HAP-1 (cell line): Measurements from ENCODE around the gene SUOX.

ENCODE experiments used
- DNase-seq, 2 experiments: peaks; one replicate each; pipeline ENCODE4 v3.0.0-alpha.2; 2016 to 2020; ENCODE audit warnings: low spot score in 2 of 2
- H3K27me3 ChIP-seq: fragments of 250-450 bp; sonication (Bioruptor Pico); 2 replicates; pipeline ENCODE4 v1.5.1; 2020; ENCODE audit warnings: low read depth, mild to moderate bottlenecking, moderate library complexity
- H3K36me3 ChIP-seq: fragments of 250-450 bp; sonication (Bioruptor Pico); replicated peaks from 2 replicates; pipeline ENCODE4 v1.5.1; 2020; ENCODE audit warnings: mild to moderate bottlenecking
- H3K4me1 ChIP-seq: fragments of 250-450 bp; sonication (Bioruptor Pico); 2 replicates; pipeline ENCODE4 v1.5.1; 2020; ENCODE audit warnings: mild to moderate bottlenecking
- H3K4me3 ChIP-seq: fragments of 250-450 bp; sonication (Bioruptor Pico); 2 replicates; pipeline ENCODE4 v1.5.1; 2020; ENCODE audit warnings: mild to moderate bottlenecking, moderate library complexity
- H3K9me3 ChIP-seq: fragments of 250-450 bp; sonication (Bioruptor Pico); 2 replicates; pipeline ENCODE4 v1.5.1; 2020; ENCODE audit warnings: mild to moderate bottlenecking, moderate library complexity
- in situ Hi-C: fragments of 300-500 bp; cut with MboI; formaldehyde crosslinking; loops from 3 replicates; pipeline ENCODE4 v1.14.3; 2020; ENCODE audit warnings: low sequenced_read_pairs, inconsistent platforms, mixed read lengths

SUOX gene

GRCh38 chr12:56017181-56017580 lies 20.1 kb downstream of the SUOX start:
- H3K27me3 ChIP-seq, result no peaks in the 10 kb centered on the region
- H3K4me3 ChIP-seq, result no peak overlapping the region
- H3K36me3 ChIP-seq, result no peaks in the 10 kb centered on the region
- DNase-seq, result no peak
- in situ Hi-C loops, result no loop called here
- H3K9me3 ChIP-seq, result no peaks in the 10 kb centered on the region
- no peaks in the 10 kb centered on the region for H3K4me1 ChIP-seq

DNA sequence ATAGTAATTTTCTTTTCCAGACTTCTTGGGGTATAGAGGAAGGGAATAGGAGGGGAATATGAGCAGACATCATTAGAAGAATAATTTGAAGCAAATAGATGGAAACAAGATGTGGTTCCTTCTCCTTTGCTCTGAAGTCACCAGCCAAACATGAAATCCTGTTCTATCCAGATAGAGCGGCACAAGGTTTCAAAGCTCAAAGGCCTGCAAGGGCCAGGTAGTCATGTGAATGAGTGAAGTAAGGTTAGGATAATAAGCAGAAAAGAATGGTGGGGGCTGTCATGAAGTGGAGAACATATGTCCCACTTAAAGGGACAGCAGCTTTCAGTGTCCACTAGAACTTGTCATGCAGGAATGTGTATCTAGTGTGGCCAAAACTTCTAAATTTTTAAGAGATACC lies 21.3 kb downstream of the SUOX start:
- DNase-seq, result no peak
- H3K27me3 ChIP-seq, result no peaks in the 10 kb centered on the region
- H3K9me3 ChIP-seq, result no peaks in the 10 kb centered on the region
- H3K4me3 ChIP-seq, result no peak overlapping the region
- H3K36me3 ChIP-seq, result no peaks in the 10 kb centered on the region
- in situ Hi-C loops, result no loop called here
- H3K4me1 ChIP-seq, result no peaks in the 10 kb centered on the region

GRCh38 chr12:56020423-56021184 lies 23.5 kb downstream of the SUOX start, which contains the start of gene IKZF4:
Gene IKZF4, plus strand, starts transcription at chr12:56021043. Its CDS starts 451 bp downstream, at chr12:56021494.
- H3K36me3 ChIP-seq, result no peaks in the 10 kb centered on the region
- in situ Hi-C loops, result no loop called here
- no peak within 1 kb of the TSS for H3K4me3 ChIP-seq
- no peak for DNase-seq
- no peaks in the 10 kb centered on the region for H3K4me1 ChIP-seq
- H3K9me3 ChIP-seq, result no peaks in the 10 kb centered on the region
- no peaks in the 10 kb centered on the region for H3K27me3 ChIP-seq

- H3K4me1 ChIP-seq, result no peaks in the 10 kb centered on the region
- DNase-seq, result no peak
- no peak overlapping the region for H3K4me3 ChIP-seq
- H3K27me3 ChIP-seq, result no peaks in the 10 kb centered on the region
- in situ Hi-C loops, result no loop called here
- H3K9me3 ChIP-seq, result no peaks in the 10 kb centered on the region
- no peaks in the 10 kb centered on the region for H3K36me3 ChIP-seq
Observed at GRCh38 chr12:56021889-56022497, 24.9 kb downstream of the SUOX start.

GRCh38 chr12:56028511-56029165 lies 31.6 kb downstream of the SUOX start:
- H3K4me3 ChIP-seq, result no peak overlapping the region
- in situ Hi-C loops, result no loop called here
- H3K27me3 ChIP-seq, result no peaks in the 10 kb centered on the region
- DNase-seq, result no peak
- H3K9me3 ChIP-seq, result no peaks in the 10 kb centered on the region
- no peaks in the 10 kb centered on the region for H3K36me3 ChIP-seq
- H3K4me1 ChIP-seq, result no peaks in the 10 kb centered on the region

- no peak for DNase-seq
- in situ Hi-C loops, result no loop called here
- Histone ChIP-seq H3K27me3 (no peaks in the 10 kb centered on the region), H3K36me3 (no peaks in the 10 kb centered on the region), H3K9me3 (no peaks in the 10 kb centered on the region), H3K4me1 (no peaks in the 10 kb centered on the region), H3K4me3 (no peak overlapping the region)
Observed at GRCh38 chr12:56029166-56029519, 32.1 kb downstream of the SUOX start.

- no peaks in the 10 kb centered on the region for H3K27me3 ChIP-seq
- in situ Hi-C loops, result no loop called here
- no peaks in the 10 kb centered on the region for H3K9me3 ChIP-seq
- H3K4me3 ChIP-seq, result no peak overlapping the region
- DNase-seq, result peak; percentile 49 to 64
- no peaks in the 10 kb centered on the region; the same call in 1 of the 2 replicates for H3K36me3 ChIP-seq
- no peaks in the 10 kb centered on the region for H3K4me1 ChIP-seq
Observed at GRCh38 chr12:56029666-56030293, 32.7 kb downstream of the SUOX start.

DNA sequence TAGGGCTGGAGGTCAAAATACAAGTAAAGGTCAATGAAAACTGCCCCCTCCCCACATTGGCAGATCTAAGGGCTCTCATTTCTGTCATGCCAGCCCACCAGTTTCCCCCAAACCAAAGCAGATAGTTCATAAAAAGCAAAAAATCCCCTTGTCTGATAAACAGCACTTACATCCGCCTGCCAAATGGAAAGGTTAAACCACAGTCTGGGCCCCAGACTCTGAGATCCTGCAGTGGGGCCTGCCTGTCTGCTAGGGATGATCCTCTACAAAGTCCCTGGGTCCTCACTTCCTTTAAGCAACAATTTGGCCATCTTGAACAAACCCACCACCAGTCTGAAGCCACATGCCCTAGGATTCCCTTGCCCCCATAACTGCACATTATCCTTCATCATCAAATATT lies 34.9 kb downstream of the SUOX start:
- H3K4me1 ChIP-seq, result no peaks in the 10 kb centered on the region
- no peaks in the 10 kb centered on the region for H3K9me3 ChIP-seq
- in situ Hi-C loops, result no loop called here
- H3K36me3 ChIP-seq, result no peaks in the 10 kb centered on the region; the same call in 1 of the 2 replicates
- no peaks in the 10 kb centered on the region for H3K27me3 ChIP-seq
- no peak overlapping the region for H3K4me3 ChIP-seq
- no peak for DNase-seq

GRCh38 chr12:56034586-56035332 lies 37.7 kb downstream of the SUOX start:
- Histone ChIP-seq H3K27me3 (no peaks in the 10 kb centered on the region), H3K9me3 (no peaks in the 10 kb centered on the region), H3K36me3 (no peaks in the 10 kb centered on the region; the same call in 1 of the 2 replicates), H3K4me3 (no peak overlapping the region), H3K4me1 (no peaks in the 10 kb centered on the region)
- in situ Hi-C loops, result no loop called here
- DNase-seq, result no peak

DNA sequence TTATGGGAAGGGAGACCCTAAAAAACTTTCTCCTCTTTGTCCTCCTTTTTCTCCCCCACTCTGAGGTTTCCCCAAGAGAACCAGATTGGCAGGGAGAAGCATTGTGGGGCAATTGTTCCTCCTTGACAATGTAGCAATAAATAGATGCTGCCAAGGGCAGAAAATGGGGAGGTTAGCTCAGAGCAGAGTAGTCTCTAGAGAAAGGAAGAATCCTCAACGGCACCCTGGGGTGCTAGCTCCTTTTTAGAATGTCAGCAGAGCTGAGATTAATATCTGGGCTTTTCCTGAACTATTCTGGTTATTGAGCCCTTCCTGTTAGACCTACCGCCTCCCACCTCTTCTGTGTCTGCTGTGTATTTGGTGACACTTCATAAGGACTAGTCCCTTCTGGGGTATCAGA lies 40.1 kb downstream of the SUOX start:
- in situ Hi-C loops, result no loop called here
- peaks cover 7% of the 10 kb centered on the region for H3K4me1 ChIP-seq
- H3K4me3 ChIP-seq, result no peak overlapping the region
- no peaks in the 10 kb centered on the region for H3K27me3 ChIP-seq
- no peaks in the 10 kb centered on the region for H3K9me3 ChIP-seq
- no peak for DNase-seq
- peaks cover 3% of the 10 kb centered on the region for H3K36me3 ChIP-seq

- Histone ChIP-seq H3K36me3 (peaks cover 13% of the 10 kb centered on the region), H3K4me1 (peaks cover 13% of the 10 kb centered on the region), H3K27me3 (no peaks in the 10 kb centered on the region), H3K4me3 (no peak overlapping the region), H3K9me3 (no peaks in the 10 kb centered on the region)
- in situ Hi-C loops, result no loop called here
- no peak for DNase-seq
Observed at GRCh38 chr12:56038022-56038655, 41.1 kb downstream of the SUOX start.

- DNase-seq, result no peak
- Histone ChIP-seq H3K27me3 (no peaks in the 10 kb centered on the region), H3K9me3 (no peaks in the 10 kb centered on the region), H3K4me1 (peaks cover 14% of the 10 kb centered on the region), H3K36me3 (peaks cover 30% of the 10 kb centered on the region), H3K4me3 (no peak overlapping the region)
- in situ Hi-C loops, result loop anchor here (10.0 kb wide), 1 partner anchor 65 kb away; the partner anchor contains the start of gene PA2G4
Observed at GRCh38 chr12:56040151-56040550, 43.1 kb downstream of the SUOX start.
